HCT116 (cell line): ENCODE results near the gene RPRD1B.

ENCODE experiments used
- CTCF ChIP-seq, 3 experiments: fragments of 200-600 bp in 1 of 3; sonication (generic) in 1 of 3; IDR thresholded peaks in 2 of 3; conservative IDR thresholded peaks in 1 of 3; 2 replicates each; pipeline ENCODE4 v1.5.1; 2012 to 2017; ENCODE audit warnings: low read depth in 2 of 3, low read length in 2 of 3, antibody characterized with exemption in 1 of 3, borderline replicate concordance in 1 of 3, control low read depth in 1 of 3, mild to moderate bottlenecking in 1 of 3, mixed read lengths in 1 of 3, mixed run types in 1 of 3, moderate library complexity in 1 of 3; ENCODE audit not compliant: insufficient read depth in 1 of 3
- EZH2 ChIP-seq: fragments of 200-600 bp; sonication (generic); IDR thresholded peaks from 2 replicates; pipeline ENCODE4 v1.6.1; 2017; ENCODE audit warnings: antibody characterized with exemption, mixed run types
- POLR2A ChIP-seq: IDR thresholded peaks from 2 replicates; pipeline ENCODE4 v1.7.0; 2011; ENCODE audit warnings: borderline replicate concordance; ENCODE audit not compliant: insufficient read depth, insufficient read length; ENCODE audit errors: extremely low read depth
- RAD21 ChIP-seq: IDR thresholded peaks from 2 replicates; pipeline ENCODE4 v1.6.1; 2012; ENCODE audit warnings: low read depth, mild to moderate bottlenecking
- SP1 ChIP-seq: IDR thresholded peaks from 2 replicates; pipeline ENCODE4 v1.6.1; 2012; ENCODE audit warnings: low read depth
- TF ChIP-seq, protein P1 (sequence below): IDR thresholded peaks from 2 replicates; pipeline ENCODE4 v1.6.1; 2012

DNA sequence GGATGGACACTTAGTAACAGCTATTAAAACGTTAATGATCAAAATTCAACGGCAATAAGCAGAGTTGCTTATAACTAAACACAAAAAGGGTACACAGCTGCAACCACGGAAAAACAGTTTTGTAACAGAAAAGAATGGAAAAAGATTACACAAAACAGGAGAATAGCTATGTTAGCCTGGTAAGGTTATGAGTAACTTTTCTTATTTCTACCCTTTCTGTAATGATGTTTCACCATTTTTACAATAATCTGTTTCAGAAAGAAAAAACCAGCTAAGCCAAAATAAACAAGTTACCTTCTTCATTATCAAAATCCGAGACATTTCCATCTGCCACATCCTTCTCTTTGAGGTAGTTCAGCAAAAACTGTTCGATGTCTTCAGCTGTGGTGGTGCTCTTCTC is 27.6 kb upstream of the RPRD1B start:
- TF ChIP-seq EZH2 (no peak), CTCF (IDR thresholded peaks at IDR 0.05 in 2 of 3, conservative IDR thresholded peaks at IDR 0.05 in 1 of 3; ENCODE audit: borderline replicate concordance in 1 of 3, insufficient read depth in 1 of 3, low read depth in 2 of 3, low read length in 2 of 3) (no peak), SP1 (no peak), POLR2A (no peak), RAD21 (no peak)
- TF ChIP-seq, protein P1, sequence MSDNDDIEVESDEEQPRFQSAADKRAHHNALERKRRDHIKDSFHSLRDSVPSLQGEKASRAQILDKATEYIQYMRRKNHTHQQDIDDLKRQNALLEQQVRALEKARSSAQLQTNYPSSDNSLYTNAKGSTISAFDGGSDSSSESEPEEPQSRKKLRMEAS, result no peak
